Hippocampal formation (tissue), 2 donors: Measurements from ENCODE around the gene SIK1.
"Not testable (repeated sequence)": the region's sequence is repeated elsewhere in the genome, so short reads cannot be mapped to it uniquely, and the experiment has no call there.

Experiments used
- DNase-seq, 2 donors: peaks; one replicate each; lab custom pipeline; 2025; lab: John Stamatoyannopoulos, UW

The SIK1 gene

DNA sequence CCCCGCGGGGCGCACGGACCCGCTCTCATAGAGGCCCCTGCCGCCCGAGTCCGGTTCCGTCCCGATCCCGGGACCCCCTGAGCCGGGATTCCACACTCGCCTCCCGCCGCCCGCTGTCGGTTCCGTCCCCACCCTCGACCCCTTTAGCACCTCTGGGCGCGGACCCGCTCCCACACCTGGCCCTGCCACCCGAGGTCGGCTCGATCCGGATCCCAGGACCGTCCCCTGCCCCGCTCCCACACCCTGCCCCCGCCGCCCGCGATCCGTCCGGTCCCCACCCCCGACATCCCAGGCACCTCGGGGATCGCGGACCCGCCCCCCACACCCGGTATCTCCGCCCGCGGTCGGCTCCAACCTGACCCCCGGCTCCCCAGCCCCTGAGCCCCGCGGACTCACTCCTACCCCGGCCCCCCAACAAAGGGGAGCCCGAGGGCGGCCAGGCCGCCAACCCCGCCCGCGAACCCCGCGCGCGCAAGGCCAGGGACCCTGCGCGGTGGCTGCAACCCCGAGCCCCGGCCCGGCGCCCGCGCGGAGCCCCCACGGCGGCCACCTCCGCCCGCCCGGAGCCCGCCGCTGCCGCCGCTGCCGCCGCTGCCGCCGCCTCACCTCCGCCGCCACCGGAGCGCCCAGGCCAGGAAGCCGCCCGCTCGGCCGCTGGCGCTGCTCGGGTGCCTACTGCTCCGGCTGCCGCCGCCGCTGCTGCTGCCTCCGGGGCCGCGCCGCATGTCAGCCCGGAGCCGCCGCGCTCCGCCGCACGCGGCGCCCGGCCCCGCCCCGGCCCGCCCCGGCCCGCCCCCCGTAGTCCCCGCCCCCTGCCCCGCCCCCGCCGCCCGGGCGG, at the start of gene SIK1:
SIK1 (minus strand) TSS at position 728 of the 838 bp plus-strand sequence. CDS start 953 bp downstream, outside the sequence.
- DNase-seq = not testable (repeated sequence)

DNA sequence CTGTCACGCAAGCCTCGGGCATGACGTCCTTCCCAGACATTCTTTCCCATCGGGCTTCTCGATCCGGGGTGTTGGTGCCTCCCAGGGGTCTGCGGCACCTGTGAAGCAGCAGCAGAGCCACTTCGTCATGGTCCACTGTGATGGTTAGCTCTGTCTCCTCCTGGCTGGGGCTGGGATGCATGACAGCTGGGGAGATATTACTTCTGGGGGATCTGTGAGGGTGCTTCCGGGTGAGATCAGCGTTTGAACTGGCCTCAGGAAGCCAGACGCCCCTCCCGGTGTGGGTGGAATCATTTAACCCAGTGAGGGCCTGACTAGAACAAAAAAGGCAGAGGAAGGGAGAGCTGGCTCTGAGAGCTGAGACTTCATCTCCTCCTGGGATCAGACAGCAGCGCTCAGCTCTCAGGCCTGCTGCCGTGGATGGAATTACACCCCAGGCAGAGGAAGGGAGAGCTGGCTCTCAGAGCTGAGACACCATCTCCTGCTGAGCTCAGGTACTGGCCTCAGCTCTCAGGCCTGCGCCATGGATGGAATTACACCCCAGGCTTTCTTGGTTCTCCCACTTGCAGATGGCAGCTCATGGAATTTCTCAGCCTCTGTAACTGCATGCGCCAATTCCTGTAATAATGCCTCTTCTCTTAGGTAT, 44.8 kb upstream of the SIK1 start:
- not testable (repeated sequence) for DNase-seq

- not testable (repeated sequence) for DNase-seq
Observed at GRCh38 chr21:43469719-43470458, 43.0 kb upstream of the SIK1 start.

GRCh38 chr21:43467785-43468184, 40.9 kb upstream of the SIK1 start:
- DNase-seq = no peak

- DNase-seq = not testable (repeated sequence)
Observed at GRCh38 chr21:43465159-43465558, 38.2 kb upstream of the SIK1 start.

DNA sequence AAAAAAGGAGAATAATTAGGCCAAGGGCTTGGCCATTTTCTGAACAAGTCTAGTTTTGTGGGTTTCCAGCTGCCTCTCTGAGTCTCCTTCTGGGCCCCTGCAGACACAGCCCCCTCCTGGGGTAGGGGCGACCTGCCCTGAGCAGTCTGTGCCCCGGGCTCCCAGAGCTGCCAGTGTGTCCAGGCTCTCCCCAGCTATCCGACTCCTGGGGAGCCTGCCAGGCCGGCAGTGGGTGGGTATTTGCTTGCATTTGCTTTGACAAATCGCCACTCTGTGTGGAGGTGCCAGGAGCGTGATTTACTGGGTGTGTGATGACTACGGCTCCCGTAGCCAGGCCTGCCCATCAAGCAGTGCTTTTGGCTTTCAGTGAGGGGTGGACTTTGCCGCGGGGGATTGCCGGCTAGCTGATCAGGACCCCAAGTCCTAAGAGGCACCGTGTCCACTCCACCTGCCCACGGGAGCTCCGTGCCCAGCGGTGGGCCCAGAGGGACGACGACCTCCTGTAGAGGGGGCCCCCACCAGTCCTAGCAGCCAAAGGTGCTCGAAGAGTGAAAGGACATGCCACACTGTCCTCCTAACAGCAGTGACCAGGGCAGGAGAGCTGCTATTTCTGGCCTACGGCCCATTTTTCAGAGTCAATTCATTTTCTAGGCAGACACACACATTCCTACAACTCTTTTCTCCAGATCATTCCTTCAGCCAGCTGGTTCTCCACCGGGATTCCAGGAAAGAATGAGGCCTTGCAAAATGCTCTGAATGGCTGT, 36.7 kb upstream of the SIK1 start:
- DNase-seq = not testable (repeated sequence)

DNA sequence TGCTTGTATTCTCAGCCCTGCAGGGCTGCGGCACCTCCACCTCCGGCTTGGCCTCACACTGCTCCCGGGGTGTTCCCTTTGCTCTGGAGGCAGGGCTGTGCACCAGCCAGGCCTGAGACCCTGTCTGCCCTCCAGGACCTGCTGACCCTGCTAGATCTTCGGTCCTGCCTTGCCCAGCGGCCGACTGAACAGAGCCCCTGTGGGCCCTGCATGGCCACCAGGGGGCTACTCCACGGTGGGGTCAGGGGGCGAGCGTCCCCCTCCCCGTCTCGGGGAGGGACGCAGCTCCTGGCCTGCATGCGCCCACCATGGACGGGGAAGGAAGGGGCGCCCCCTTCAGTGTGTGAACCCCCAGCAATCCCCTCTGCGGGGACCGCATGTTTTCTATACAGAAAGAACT, 36.0 kb upstream of the SIK1 start:
- DNase-seq = not testable (repeated sequence)

DNA sequence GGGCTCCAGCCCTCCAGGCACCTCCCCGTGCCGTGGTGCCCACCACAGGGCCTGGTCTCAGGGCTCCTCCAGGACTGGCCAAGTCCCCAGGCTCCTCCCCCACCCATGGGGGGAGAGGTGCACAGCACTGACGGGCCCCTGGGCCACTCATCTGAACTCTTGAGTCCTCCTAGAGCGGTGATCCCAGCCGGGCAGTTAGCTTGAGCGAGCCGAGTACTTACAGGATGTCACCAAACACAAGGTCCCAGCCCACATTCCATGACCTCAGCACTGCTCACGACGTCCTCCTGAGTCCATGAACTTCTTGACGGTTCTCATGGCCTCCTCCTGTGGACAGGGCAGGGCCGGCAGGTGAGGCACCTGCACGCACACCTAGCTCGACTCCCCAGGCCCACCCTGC, 33.5 kb upstream of the SIK1 start:
- DNase-seq = not testable (repeated sequence)

DNA sequence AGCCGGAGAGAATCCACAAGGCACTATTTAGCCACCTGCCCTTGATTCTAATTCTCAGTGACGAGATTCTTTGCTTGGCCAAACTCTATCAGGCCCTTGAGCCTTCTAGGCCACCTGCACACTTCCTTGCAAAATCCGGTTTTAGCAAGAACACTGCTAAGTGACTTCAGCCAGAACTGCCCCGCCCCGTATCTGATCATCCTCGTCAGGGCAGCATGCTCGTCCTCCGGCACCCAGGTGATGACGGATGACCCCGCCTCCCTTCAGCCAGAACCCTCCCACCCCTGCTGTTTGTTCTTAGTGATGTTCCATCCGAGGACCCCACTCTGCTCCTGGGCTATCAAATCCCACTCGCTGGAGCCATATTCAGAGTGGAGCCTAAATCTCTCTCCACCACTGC, 32.1 kb upstream of the SIK1 start:
- DNase-seq = not testable (repeated sequence)

DNA sequence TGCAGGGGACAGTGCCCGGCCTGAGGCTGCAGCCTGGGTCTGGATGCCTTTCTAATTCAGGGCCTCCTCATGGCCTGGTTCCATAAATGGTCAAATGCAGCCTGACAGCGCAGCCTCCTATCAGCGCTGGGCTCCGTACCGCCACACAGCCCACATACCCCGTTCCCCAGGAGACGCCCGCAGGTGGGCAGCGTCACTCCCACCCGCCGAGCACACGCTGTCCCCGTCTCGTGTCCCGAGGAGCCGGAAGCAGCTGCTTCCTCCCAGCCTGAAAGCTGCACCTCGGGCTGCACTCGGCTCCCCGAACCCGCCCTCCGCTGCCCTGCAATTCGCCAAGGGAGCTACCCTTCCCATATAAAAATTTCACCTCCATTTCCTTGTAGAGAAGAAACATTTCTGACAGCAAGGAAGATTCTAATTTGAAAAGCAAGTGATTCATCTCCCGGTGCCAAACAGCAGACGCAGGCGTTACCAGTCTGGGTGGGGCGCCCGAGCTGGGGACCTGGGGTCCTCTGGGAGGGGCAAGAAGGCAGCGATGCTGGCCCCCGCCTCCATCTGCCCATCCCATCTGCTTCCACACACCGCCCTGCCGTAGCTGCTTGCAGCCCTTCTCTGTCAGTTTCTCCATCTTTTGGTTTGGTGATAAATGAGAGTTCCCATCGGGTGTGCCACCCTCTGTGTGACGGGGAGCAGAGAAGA, 29.8 kb upstream of the SIK1 start:
- DNase-seq = not testable (repeated sequence)

GRCh38 chr21:43455717-43456116, 28.8 kb upstream of the SIK1 start:
- not testable (repeated sequence) for DNase-seq

GRCh38 chr21:43454176-43454575, 27.2 kb upstream of the SIK1 start:
- DNase-seq = not testable (repeated sequence)

- not testable (repeated sequence) for DNase-seq
Observed at GRCh38 chr21:43451850-43452249, 24.9 kb upstream of the SIK1 start.

DNA sequence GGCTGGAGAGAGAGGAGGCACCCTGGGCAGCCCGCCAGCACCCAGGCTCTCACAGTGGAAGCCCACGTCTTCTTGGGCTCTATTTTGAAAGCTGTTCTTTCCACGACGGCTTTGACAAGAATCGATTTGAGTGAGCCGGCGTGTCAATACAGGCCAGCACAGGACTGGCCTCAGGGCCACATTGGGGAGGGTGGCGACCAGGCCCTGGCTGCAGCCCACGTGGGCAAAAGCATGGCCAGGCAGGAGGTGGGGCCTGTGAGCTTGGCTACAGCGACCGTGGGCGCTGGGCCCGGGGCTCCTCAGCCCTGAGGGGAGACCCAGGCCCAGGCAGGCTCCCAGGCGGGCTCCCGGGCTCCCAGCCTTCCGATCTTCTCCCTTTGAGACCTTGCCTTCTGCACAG, 23.4 kb upstream of the SIK1 start:
- not testable (repeated sequence) for DNase-seq

DNA sequence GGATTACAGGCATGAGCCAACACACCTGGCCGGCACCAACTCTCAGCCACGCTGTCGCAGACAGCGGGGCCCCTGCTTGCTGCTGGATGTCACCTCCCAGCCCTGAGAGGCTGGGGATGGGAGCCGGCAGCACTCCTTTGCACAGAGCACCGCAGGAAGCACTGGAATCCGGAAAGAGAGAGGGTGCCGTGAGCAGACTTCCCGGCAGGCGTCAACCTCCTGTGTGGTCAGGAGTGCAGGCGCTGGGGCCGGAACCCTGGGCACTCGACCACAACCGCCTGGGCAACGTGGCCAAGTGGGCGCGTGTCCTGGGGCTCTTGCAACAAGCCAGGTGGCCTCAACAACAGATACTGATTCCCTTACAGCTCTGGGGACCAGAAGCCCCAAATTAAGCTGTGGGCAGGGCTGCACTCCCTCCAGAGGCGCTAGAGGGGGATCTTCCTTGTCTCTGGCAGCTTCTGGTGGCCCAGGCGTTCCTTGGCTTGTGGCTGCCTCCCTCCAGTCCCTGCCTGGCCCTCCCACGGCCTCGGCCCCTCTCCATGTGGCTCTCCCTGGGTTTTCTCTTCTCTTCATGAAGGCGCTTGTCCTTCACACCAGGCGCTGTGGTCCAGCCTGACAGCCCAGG, 20.5 kb upstream of the SIK1 start:
- not testable (repeated sequence) for DNase-seq

DNA sequence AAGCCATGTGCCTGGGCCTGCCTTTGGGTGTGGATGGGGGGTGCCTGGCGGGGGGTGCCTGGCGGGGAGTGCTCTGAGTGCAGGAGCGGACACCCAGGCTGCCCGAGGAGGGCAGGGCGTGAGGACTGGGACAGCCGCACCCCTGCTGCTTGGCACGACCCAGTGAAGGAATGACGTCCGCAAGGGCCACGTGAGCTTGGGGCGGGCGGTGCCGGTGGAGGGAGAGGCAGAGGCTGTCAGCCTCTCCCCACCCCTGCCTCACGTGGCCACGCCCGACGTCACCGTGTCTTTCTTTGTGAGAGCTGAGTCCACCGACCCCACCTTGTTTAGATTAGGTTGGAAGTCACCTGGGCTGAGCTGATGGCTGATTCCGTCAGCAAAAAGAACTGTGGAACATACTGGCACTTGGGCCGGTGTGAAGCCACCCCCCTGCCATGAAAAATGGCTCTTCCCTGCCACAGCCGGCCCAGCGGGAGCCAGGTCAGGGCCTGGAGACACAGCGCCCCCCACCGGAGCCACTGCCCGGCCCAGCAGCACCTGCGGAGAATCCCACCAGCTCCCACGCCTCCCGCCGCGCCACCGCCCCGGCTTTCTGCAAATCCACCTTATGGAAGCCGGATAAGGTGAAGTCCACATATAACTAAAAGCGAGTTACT, 19.5 kb upstream of the SIK1 start:
- DNase-seq = not testable (repeated sequence)

GRCh38 chr21:43444524-43444923, 17.6 kb upstream of the SIK1 start:
- not testable (repeated sequence) for DNase-seq

- not testable (repeated sequence) for DNase-seq
Observed at GRCh38 chr21:43442571-43442970, 15.6 kb upstream of the SIK1 start.

DNA sequence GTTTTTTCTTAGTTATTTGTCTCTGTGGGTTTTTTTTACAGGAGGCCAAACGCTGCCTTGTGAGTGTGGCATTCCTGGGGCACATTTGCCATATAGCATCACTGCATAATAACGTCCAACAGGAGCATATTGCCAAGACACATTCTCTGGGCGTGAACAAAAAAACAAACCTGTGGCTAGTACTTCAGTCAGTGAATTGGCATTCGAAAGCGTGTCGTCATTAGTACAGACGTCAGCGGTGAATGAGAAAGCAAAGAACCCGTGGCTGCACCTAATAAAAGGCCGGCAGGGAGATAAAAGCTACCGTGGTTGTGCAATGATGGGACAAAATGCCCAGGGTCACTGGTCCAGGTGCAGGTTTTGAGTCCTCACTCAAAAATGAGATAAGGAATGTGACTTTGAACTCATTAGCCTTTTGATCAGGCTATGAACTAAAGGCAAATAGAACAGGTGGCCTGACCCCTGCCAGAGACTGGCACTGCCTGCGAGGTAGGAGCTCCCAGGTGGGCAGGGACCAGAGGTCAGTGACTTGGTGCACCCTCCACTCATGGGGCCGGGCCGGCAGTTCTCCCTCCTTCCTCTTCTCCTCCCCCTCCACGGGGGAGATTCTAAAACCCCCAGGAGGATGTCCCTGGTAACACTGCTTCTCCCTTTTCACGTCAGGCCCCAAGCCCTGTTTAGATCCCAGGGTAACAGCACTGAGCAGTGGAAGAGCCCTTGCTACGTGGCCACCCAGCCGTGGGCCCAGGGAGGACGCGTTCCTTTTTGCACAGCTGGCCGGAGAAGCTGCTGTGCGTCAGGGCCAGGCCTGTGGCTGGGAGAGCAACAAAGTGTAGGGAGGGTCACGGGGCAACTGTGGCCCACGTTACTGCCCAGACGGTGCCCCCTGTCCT, 14.2 kb upstream of the SIK1 start:
- not testable (repeated sequence) for DNase-seq
